ENCODE data around the gene VSTM4.
A peak's percentile ranks its signal among the peaks of the same experiment; 100 is the strongest.

The VSTM4 gene

GRCh38 chr10:49139846-49140195 lies 24.5 kb upstream of the VSTM4 start:
- TF ChIP-seq CTCF (IDR thresholded peaks at IDR 0.05; ENCODE audit: control extremely low read depth, extremely low read depth, low read depth, missing control alignments), result no peak
- DNase-seq (ENCODE audit: extremely low spot score), result no peak
- POLR2A ChIA-PET, result no interaction called here
- CTCF ChIA-PET, result interaction anchor here (1.0 to 1.8 kb wide), 3 partner anchors 12 to 483 kb away, joined by 3 to 5 read pairs (median 3); no protein-coding TSS in a partner anchor

- ChIA-PET POLR2A (no interaction called here), CTCF (interaction anchor here (1.0 to 1.8 kb wide), 3 partner anchors 25 to 483 kb away, joined by 3 to 5 read pairs (median 3); no protein-coding TSS in a partner anchor)
- TF ChIP-seq CTCF (IDR thresholded peaks at IDR 0.05; ENCODE audit: control extremely low read depth, extremely low read depth, low read depth, missing control alignments), result no peak
- peak; percentile 43 for DNase-seq (ENCODE audit: extremely low spot score)
Measured at GRCh38 chr10:49139028-49139845, 23.9 kb upstream of the VSTM4 start.

GRCh38 chr10:49138361-49138891 lies 23.1 kb upstream of the VSTM4 start:
- DNase-seq (ENCODE audit: extremely low spot score), result no peak
- POLR2A ChIA-PET, result no interaction called here
- CTCF ChIA-PET, result interaction anchor here (1.3 kb wide), 1 partner anchor 26 kb away, joined by 3 read pairs; no protein-coding TSS in a partner anchor
- TF ChIP-seq CTCF (IDR thresholded peaks at IDR 0.05; ENCODE audit: control extremely low read depth, extremely low read depth, low read depth, missing control alignments), result no peak

- ChIA-PET CTCF (no interaction called here), POLR2A (no interaction called here)
- DNase-seq (ENCODE audit: extremely low spot score), result no peak
- no peak for TF ChIP-seq CTCF (IDR thresholded peaks at IDR 0.05; ENCODE audit: control extremely low read depth, extremely low read depth, low read depth, missing control alignments)
Measured at GRCh38 chr10:49136525-49136924, 21.2 kb upstream of the VSTM4 start.

GRCh38 chr10:49135575-49136313 lies 20.4 kb upstream of the VSTM4 start:
- ChIA-PET CTCF (interaction anchor here (1.1 kb wide), 2 partner anchors 23 to 47 kb away, joined by 3 to 4 read pairs; no protein-coding TSS in a partner anchor), POLR2A (no interaction called here)
- peak; percentile 48 for DNase-seq (ENCODE audit: extremely low spot score)
- TF ChIP-seq CTCF (IDR thresholded peaks at IDR 0.05; ENCODE audit: control extremely low read depth, extremely low read depth, low read depth, missing control alignments), result no peak

GRCh38 chr10:49134327-49134726 lies 19.0 kb upstream of the VSTM4 start:
- POLR2A ChIA-PET, result no interaction called here
- CTCF ChIA-PET, result interaction anchor here (1.5 kb wide), 1 partner anchor 30 kb away, joined by 4 read pairs; no protein-coding TSS in a partner anchor

More at GRCh38 chr10:49134327-49134726, 19.0 kb upstream of the VSTM4 start:
- DNase-seq (ENCODE audit: extremely low spot score), result no peak
- TF ChIP-seq CTCF (IDR thresholded peaks at IDR 0.05; ENCODE audit: control extremely low read depth, extremely low read depth, low read depth, missing control alignments), result no peak

Measured in GM10248 (cell line).